Cardiac fibroblast (primary cell): Measurements from ENCODE around the gene ADGRL3.
A peak's percentile ranks its signal among the peaks of the same experiment; 100 is the strongest.

Experiments
- DNase-seq, 2 donors: peaks; one replicate each; pipeline versions ENCODE4 v3.0.0 to v3.0.0-alpha.2; 2010; ENCODE audit warnings: low read depth in 2 of 2
- H3K4me3 ChIP-seq, 2 donors: replicated peaks in 1 of 2; 1 replicate in 1 of 2; 2 replicates in 1 of 2; pipeline ENCODE4 v1.5.1; 2011; ENCODE audit warnings: low read depth in 2 of 2, low read length in 2 of 2, mild to moderate bottlenecking in 2 of 2, moderate library complexity in 1 of 2
- TF ChIP-seq, protein P1 (sequence below): IDR thresholded peaks from one replicate; pipeline ENCODE4 v1.5.1; 2011; ENCODE audit warnings: low read depth, mild to moderate bottlenecking, low read length, inconsistent platforms

Gene ADGRL3

DNA sequence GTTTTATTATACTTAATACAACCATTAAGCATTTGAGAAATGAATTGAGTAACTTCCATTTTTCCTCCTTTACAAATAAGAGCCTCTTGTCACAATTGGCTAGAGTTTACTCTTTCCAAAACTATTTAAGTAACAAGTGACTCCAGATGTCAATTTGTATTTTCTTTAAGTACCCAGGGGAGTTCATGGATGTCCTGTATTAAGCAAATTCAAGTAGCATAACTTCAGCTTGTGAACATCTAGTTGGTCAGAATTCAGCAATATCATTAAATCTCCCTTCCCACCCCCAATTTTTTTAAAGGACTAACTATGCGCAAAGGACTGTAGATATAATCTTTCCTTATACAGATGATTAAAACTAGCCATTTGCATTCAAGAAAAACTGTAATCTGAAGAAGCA, 1.4 kb upstream of the ADGRL3 start:
- DNase-seq: no peak
- no peak overlapping the region for H3K4me3 ChIP-seq
- TF ChIP-seq, protein P1, sequence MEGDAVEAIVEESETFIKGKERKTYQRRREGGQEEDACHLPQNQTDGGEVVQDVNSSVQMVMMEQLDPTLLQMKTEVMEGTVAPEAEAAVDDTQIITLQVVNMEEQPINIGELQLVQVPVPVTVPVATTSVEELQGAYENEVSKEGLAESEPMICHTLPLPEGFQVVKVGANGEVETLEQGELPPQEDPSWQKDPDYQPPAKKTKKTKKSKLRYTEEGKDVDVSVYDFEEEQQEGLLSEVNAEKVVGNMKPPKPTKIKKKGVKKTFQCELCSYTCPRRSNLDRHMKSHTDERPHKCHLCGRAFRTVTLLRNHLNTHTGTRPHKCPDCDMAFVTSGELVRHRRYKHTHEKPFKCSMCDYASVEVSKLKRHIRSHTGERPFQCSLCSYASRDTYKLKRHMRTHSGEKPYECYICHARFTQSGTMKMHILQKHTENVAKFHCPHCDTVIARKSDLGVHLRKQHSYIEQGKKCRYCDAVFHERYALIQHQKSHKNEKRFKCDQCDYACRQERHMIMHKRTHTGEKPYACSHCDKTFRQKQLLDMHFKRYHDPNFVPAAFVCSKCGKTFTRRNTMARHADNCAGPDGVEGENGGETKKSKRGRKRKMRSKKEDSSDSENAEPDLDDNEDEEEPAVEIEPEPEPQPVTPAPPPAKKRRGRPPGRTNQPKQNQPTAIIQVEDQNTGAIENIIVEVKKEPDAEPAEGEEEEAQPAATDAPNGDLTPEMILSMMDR: no peak

DNA sequence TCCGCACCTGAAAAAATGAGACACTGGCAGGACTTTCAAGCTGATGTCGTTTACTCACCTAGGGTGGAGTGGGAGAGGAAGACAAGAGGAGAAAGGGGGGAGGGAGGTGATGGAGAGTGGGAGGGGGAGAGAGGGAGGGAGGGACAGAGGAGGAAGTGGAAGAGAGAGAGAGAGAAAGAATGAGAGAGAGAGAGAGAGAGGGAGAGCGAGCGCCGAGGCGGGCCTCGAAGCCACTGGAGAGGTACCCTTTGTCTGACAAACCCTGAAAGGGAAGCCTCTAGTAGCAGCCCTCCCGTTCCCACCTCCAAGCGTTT, 296 bp upstream of the ADGRL3 start:
- H3K4me3 ChIP-seq: peak overlapping the region; percentile 50 to 73
- TF ChIP-seq, protein P1: no peak
- DNase-seq: no peak

DNA sequence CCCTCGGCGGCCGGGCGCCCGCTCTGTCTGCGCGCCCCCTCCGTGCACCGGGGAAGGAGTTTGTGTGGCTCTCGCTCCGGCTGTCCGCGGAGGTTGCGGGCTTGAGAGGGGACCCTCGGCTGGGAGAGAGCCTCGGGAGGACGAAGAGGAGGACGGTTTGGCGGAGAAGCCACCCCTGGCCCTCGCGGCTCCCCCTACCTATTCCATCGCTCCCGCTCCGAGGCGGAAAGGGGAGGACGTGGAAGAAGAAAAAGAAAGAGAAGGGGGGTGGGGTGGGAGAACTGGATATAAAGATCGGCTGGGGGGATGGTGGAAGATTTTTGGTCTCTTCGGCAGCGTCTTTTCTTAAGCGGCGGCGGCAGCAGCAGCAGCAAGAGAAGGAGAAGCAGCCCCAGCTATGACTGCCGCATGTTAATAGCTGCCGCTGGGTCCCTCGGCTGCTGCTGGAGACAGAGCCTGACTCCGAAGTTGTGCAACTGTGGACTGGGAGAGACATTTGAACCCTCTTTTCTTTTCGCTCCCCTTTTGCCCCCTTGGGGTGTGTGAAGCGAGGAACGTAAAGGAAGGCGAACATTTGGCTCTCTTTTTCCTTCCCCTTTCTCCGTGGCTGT, 895 bp downstream of the ADGRL3 start:
- TF ChIP-seq, protein P1: no peak
- peak overlapping the region; percentile 64 to 73 for H3K4me3 ChIP-seq
- DNase-seq: peak; percentile 38 to 59

DNA sequence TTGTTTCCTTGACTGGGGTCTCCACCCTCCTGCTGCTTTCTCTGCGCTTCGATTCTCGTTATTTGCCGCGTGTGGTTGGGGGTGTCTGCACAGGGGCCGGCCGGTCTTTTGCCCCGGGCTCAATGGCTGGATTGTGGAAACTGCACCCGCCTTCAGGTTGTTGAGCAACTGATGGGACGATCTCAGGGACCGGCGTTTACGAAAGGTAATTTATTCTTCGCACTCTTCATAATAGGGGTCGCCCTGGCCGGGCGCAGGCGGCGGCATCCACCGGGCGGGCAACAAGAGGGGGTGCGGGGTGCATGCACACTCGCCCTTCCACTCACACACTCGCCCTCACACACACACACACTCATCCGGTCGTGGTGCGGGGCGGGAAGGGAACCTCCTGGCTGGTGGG, 1.4 kb downstream of the ADGRL3 start:
- peak; percentile 4 to 30 for DNase-seq
- H3K4me3 ChIP-seq: peak overlapping the region; percentile 64 to 73
- TF ChIP-seq, protein P1: no peak

DNA sequence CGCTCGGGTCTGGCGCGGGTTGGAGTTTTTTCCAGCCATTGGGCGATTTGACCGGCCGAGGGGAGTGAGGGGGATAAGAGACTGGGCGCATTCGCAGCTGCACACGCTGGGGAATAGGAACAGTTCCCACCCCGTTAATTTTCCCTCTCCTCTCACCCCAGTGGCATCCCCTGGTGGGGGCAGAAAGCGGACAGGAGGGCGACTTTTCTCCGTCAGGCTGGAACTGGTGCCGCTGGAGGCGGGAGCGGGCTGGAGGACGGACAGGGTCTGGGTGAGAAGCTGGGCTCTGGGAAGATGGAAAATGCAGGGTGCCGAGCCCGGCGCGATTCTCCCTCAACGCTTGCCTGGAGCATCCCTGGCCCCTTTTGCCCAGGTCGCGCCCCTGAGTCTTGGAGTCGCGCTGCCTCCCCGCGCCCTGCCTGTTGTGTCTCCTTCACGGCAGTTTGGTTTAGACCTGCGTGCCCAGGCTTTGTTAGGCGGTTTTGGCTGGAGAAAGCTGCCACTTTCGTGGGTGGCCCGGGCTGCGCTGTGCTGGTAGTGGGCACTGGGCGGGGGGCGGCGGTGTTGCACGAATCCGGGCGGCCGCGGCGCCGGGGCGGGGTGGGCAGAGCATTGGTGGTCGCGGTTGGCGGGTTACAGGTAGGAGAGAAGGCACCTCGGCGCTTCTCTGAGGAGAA, 2.0 kb downstream of the ADGRL3 start:
- DNase-seq: peak; percentile 9 to 53
- TF ChIP-seq, protein P1: peak; percentile 35
- H3K4me3 ChIP-seq: peak overlapping the region; percentile 64 to 73

DNA sequence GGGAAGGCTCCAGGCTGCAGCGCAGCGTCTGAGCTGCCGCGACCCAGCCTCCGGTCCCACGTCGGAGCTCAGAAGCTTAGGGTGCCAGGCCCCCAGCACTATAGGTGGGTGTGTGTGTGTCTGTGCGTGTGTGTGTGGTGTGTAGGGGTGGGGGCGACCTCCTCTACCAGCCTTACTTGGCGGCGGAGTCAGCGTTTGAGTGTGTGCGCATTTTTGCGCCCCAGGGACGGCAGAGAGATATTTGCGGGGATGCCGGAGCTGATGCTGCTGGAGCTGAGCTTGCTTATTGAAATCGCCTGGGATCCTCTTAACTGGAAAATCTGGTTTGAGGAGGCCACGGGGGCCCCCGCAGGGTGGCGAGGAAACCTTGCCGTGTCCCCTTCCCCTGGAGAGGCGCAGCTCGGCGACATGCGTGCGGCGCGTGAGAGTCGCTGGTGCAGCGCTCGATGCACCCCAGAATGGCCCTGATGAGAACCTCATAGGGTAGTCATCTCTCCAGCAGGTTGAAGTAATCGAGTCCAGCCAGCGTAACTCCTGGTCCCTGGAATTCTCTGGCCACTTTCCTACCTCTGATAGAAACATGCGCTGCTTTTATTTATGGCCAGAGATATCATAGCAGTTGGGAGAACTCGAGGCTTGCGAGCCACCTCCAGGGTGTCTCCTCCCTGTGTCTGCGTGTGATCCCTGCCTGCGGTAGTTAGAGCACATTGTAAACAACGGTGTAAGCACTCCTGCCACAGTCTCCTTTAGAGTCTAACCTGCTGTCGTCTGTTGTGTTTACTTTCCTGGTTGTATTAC, 2.7 kb downstream of the ADGRL3 start:
- TF ChIP-seq, protein P1: no peak
- peak overlapping the region; percentile 64 to 73 for H3K4me3 ChIP-seq
- DNase-seq: peak; percentile 18 to 52
